CD4-positive, alpha-beta T cell treated with Interferon alpha-2 for 1 hour (primary cell): ENCODE results near the gene FBXW8.

ENCODE experiments used
- DNase-seq, 2 donors: peaks; one replicate each; pipeline ENCODE4 v3.0.0-alpha.2; 2020 to 2022

Gene FBXW8

DNA sequence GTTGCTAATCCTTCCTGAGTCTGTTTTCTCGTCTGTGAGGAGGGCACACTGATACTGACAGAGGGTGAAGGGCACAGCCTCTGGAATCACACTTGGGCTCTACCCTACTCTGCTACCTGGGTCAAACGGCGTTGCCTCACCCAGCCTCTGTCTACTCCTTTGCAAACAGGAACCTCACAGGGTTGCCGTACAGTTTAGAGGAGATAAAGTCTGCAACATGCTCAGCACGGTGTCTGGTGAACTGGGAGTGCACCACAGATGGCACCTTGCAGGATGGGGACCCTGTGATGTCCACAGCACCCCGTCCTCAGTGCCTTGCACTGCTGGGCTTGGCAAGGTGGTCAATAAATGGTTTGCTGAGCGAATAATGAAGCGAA is 150.2 kb downstream of the FBXW8 start:
- DNase-seq = no peak

DNA sequence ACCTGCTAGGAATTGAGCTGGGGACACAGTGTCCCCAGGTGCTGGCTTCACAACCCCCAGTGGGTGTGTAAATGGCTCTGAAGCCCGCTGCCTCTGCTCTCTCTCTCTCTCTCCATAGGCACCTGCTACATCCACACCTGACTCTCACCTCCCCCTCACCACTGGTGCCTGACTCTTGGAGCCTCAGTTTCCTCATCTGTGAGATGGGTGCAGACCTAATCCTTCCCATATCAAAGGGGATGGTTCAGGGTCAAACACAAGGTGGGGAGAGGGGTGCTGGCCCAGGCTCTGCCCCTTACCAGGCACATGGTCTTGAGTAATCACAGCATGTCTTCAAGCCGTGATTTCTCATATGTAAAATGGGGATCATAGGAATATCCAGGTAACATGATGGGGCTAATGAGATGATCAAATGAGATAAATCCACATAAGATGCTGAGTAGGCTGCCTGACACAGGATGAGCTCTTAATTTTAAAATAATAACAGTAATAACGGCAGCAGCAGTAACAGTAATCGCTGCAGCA is 150.9 kb downstream of the FBXW8 start:
- no peak for DNase-seq

DNA sequence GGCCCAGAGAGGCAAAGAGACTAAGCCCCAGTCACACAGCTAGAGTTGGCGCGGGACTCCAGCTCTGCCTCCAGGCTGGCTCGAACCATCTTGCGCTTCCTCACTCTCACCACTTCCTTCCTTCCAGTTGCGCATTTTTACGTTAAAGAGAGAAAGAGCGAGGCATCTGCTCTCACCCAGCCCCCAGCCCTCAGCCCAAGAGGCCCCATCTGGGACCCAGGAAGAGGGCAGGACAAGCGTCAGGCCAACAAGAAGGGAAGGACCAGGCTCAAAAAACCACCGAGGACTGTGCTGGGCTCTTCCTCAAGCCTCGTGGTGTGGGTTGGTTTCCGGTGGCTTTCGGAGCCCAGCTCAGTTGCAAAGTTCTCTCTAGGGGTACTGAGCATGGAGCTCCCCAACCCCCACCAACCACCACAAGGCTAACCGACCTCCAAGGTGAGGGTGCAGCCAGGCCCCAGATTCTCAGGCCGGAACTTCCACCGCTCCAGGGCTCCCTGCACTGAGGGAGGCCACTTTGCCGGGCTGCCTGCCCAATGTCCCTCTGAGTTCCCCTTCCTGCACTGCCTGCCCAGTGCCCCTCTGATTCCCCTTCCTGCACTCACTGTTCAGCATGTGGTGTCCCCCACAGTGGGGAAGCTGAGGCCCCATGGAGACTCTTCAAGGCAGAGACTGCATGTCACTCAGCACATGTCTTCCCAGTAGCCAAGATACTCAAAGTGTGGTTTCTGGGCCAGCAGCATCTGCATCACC is 152.6 kb downstream of the FBXW8 start:
- DNase-seq = peak; percentile 33 to 51

DNA sequence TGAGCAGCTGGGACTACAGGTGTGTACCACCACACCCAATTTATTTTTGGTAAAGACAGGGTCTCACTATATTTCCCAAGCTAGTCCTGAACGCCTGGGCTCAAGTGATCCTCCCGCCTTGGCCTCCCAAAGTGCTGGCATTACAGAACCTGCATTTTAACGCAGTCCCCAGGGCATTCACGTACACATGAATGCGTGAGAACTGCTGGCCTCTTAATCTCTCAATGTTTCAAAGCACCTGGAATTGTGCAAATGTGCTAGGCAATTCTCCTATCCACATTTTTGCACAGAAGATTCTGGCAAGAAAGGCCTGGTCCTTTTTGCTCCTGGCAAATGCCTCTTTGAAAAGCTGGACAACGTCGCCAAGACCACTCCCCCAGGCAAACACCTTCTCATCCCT is 153.3 kb downstream of the FBXW8 start:
- DNase-seq = no peak

DNA sequence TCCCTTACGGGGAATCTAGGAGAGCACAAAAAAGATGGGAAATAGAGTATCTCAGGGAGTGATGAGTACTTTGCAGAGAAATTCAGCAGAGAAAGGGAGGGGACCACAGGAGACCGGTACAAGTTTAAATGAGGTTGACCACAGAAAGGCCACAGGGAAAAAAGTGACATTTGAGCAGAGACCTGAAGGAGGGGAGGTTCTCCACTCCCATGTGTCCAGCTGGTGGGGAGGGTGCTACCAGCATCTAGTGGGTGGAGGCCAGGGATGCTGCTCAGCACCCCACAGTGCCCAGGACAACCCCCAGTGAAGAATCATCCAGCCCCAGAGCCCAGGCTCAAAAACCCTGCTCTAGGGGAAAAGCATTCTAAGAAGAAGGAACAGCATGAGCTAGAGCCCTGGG is 153.8 kb downstream of the FBXW8 start:
- DNase-seq = no peak

DNA sequence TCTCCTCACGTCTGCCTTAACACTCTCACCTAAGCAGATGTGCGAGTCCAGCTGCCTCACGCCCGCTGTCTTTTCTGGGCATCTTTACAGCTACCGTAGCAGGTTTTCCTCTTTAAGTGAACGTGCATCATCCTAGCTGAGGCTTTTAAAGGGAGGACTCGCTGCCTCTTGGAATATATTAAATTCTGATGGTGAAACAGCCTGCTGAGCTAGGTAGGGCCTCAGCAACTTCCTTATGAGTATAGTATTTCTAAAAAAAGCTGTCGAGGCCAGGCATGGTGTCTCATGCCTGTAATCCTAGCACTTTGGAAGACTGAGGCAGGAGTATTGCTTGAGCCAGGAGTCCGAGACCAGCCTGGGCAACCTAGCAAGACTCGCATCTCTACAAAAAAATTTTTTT is 156.3 kb downstream of the FBXW8 start:
- no peak for DNase-seq

DNA sequence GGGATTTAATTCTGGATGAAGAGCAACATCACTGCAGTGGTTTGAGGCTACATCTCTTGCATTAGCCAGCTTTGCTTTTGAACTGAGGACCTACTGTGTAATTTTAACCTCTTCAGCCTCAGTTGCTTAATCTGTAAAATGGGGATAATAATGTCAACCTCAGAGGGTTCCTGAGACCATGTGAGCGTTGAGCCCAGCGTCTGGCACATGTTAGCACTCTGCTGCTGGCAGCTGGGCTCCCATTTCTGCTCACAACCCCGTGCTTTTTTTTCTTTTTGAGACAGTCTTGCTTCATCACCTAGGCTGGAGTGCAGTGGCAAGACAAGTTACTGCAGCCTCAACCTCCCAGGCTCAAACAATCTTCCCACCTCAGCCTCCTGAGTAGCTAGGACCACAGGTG is 156.9 kb downstream of the FBXW8 start:
- no peak for DNase-seq

DNA sequence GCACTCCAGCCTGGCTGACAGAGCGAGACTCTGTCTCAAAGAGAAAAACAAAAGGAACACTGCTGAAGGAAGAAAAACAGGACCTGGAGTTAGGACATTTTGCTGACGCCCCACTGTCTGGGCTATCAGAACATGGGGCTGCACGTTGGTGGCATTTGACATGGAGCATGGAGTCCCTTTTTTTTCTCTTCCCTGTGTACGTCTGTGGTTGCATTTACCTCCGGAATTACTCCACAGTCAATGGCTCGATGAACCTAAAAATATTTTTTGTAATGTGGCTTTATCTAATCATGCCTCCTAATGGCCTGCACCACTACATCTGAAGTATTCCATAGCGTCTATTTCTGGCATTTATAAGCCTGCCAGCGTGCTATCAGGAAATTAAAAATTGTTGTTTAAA is 157.7 kb downstream of the FBXW8 start:
- DNase-seq = no peak

DNA sequence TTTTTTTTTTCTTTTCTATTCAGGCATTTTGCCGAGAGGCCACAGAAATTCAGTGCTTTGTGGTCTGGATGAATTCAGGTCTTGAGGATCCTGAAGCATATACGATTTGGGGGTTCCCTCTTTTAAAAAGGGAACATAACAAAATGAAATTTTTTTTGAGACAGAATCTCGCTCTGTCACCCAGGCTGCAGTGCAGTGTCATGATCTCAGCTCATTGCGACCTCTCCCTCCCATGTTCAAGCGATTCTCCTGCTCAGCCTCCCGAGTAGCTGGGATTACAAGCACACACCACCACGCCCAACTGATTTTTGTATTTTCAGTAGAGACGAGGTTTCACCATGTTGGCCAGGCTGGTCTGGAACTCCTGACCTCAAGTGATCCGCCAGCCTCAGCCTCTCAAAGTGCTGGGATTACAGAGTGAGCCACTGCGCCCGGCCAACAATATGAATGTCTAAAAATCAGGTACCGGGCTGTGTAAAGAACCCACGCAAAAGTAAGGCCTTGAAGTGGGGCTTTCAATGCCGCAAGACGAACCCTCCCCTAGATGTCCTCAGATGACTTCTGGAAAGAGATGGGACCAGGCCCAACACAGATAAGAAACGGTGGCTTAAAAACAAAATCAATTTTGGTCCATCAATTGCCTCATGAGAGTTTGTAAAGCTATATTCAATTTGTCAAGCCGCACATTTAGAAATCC is 158.5 kb downstream of the FBXW8 start:
- DNase-seq = no peak

DNA sequence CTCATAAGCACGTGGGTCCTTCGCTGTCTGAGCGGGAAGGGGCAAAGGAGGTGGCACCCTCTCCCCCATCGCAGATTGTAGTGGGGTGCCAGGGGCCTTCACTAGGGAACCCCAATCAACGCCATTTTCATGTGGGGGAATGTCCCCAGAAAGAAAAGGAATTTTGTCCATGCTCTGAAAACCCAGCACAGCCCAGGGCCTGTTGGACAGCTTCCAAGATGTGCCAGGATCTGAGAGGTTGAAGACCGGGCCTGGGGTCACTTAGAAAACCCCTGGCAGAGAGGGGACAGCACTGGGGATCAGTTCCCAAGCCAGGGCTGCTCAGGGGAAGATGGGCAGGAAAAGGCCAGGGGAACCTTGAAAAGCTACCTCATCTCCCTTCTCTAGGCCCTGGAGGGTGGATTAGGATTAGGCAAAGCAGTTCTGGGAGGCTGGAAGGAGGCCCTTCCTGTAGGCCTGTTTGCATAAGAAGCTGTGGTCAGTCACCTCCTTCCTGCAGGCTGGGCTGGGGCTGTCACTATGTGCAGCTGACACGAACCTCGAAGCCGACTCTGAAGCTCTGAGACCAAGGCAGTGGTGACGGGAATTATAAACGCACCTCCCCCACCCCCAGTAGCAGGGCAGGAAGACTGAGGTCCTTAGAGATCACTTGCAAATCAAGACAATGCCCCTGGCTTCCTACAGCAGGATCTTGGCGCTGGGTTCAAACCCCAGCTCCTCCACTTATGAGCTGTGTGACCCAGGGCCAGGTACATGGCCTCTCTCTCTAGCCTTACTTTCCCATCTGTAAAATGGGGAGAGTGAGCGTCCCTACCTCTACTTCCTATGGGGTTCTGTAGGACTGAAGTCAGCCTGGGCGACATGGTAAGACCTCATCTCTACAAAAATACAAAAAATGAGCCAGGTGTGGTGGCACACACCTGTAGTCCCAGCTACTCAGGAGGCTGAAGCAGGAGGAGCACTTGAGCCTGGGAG is 159.5 kb downstream of the FBXW8 start:
- peak in 1 of 2 donors; percentile 22 for DNase-seq

DNA sequence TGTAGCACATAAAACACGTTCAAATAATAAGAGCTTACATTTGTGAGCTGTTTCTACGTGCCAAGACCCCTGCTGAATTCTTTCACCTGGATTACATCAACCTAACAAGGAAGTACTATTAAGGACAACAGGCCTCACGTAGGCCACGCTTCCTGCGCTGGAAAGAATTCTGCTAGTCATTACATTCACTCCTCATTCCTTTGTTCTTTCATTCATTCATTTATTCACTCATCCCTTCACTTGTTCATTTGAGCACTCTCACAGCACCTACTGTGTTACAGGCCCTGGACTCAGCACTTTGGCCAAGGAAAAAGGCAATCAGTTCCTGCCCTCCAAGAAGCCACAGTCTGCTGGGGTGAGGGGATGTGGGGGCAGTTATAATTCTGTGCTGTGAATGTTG is 160.3 kb downstream of the FBXW8 start:
- DNase-seq = no peak

DNA sequence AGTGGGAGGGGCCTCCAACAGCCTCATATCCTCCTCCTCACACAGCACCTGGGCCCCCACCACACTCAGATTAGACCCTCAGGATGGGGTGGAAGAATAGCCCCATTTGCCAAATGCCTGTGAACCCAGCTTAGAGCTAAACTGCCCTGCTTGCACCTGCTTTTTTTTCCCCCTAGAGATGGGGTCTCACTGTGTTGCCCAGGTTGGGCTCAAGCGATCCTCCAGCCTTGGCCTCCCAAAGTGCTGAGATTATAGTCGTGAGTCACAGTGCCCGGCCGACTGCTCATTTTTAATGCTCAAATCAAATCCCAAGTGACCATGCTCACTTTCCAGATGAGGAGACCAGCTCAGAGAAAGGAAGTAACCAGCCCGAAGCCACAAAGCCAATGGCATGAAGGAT is 161.4 kb downstream of the FBXW8 start:
- DNase-seq = no peak

DNA sequence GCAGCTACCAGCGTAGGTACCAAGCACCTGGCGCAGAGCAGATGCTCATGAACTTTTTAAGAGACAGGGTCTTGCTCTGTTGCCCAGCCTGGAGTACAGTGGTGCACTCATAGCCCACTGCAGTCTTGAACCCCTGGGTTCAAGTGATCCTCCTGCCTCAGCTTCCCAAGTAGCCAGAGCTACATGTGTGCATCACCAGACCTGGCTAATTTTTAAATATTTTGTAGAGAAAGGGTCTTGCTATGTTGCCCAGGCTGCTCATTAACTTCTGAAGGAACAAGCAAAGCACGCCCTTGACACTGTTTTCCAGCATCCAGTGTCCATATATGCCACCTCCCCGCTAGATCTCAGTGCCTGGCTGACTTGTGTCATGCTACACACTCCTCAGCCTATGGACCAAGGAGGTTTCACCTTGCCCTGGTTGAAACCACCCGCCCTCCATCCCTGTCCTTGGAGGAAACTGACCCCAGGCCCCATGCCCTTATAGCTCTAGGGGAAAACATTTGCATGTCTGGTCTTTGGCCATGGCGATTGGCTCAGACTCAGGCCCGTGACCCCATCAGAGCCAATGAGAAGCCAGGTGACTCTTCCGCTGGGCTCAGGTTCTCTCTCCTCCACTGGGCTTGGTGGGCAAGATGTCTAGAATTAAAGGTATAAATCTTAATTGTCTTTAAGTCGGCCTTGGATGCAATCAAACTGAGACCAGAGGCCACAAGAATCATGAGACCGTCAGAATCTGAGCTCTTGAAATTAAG is 162.2 kb downstream of the FBXW8 start:
- no peak for DNase-seq

DNA sequence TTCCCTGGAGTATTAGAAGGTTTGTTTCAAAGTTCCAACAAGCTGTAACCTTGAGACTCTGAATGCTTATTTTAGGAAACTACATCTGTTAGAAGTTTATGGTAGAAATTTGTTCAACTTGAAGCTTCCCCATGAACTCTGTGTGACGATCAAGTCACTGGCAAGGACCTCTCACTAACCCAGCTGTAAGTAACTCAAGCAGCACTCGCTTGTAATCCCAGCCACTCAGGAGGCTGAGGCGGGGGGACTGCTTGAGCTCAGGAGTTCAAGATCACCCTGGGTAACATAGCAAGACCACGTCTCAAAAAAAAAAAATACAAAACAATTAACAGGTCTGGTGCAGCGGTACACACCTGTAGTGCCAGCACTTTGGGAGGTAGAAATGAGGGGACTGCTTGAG is 162.9 kb downstream of the FBXW8 start:
- DNase-seq = no peak

DNA sequence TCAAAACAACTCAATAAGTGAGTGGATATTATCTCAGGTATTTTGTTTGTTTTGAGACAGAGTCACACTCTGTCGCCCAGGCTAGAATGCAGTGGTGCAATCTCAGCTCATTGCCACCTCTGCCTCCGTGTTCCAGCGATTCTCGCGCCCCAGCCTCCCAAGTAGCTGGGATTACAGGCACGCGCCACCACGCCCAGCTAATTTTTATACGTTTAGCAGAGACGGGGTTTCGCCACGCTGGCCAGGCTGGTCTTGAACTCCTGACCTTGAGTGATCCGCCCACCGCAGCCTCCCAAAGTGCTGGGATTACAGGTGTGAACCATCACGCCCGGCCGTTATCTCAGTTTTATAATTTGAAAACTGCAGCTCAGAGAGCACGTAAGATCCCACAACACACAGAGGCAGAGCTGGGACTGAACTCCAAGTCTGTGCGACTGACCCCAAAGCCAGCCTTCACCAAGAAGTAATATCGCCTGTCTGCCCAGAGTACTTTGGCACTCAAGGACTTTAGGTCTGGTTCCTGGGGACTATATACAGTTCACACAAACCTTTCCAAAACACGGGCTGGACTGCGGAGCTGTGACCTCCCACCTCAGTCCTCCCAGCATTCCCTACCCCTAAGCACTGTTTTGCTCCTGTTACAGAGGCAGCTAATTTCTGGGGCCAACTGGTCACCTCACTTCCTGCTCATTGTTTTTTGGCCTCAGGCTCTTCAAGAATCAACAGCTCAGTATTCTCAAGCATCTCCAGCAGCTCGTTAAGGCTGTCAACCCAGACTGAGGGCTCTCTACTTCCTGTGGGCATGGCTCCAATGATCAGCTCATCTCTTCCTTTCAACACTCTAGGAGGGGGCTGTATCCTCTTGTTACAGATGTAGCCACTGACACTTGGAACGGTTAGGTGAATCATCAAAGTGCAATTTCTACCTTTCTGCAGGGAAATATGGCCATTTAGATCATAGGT is 165.9 kb downstream of the FBXW8 start:
- DNase-seq = no peak

DNA sequence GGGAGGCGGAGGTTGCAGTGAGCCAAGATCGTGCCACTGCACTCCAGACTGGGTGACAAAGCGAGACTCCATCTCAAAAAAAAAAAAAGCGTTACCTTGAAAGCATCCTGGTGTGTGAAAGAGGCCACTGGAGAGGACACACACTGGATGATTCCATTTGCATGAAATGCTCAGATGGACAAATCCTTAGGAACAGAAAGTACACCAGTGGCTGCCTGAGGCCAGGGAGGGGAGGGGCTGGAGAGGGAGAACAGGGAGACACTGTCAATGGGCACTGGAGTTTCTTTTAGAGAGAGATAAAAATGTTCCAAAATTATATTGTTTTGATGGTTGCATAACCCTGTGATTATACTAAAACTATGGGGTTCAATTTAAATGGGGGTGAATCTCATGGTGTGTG is 168.7 kb downstream of the FBXW8 start:
- DNase-seq = no peak

DNA sequence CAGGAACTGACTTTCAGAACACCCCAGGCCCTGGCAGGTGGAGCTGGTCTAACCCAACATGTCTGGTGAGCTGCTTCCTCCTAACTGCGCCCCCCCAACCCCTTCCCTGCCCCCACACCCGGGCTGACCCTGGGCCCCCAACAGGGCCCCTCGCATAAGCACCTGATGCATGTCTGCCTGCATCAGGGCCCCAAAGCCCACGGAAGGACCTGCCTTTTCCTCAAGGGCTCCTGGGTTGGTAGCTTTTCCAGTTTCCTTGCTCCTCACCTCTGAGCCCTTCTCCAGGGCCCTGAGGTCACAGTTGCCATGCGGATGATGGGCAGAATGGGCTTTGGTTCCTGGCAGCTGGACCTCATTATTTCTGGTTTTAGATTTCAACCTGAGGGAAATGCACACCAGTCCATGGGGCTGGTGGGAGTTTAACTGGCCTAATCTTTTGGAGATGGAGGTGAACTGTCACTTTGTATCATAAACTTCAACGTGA is 170.0 kb downstream of the FBXW8 start:
- DNase-seq = no peak
